GM19328 (cell line): Measurements from ENCODE around the gene BARX1.
"Not testable (repeated sequence)": the region's sequence is repeated elsewhere in the genome, so short reads cannot be mapped to it uniquely, and the experiment has no call there.

ENCODE experiments used
- ATAC-seq: cut with Tn5 transposase; IDR thresholded peaks from one replicate; pipeline ENCODE4 v1.9.1; 2021; ENCODE audit warnings: mild to moderate bottlenecking, moderate library complexity; ENCODE audit not compliant: unreplicated experiment

BARX1 gene

DNA sequence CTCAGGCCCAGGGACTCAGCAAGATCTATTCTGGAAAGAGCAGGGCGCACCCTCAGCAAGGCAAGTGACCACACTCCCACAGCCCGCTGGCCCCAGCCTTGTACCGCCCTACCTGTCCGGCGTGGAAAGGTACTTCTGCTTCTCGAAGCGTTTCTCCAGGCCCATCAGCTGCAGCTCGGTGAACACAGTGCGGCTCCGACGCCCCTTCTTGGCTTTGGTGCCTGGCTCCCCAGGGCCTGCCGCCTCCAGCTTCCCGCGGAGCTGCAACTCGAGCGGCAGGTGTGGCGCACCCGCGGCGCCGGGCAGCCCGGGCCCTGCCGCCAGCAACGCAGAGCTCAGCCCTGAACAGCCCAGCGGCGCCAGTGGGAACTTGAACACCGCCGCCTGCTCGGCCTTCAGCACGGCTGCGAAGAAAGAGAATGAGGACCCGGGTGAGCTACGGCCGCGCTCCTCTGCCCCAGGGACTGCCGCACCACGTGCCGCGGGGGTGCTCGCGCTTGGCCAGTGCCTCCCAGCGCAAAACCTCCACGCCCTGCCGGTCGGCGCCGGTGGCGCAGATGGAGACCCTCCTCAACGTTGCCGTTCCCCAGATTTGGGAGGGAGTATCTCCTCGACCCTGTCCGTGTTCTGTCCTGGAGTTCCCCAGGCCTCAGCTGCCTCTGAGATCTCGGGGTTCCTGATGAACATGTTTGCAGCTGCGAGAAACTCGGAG is 2.2 kb downstream of the BARX1 start:
- ATAC-seq: no peak

DNA sequence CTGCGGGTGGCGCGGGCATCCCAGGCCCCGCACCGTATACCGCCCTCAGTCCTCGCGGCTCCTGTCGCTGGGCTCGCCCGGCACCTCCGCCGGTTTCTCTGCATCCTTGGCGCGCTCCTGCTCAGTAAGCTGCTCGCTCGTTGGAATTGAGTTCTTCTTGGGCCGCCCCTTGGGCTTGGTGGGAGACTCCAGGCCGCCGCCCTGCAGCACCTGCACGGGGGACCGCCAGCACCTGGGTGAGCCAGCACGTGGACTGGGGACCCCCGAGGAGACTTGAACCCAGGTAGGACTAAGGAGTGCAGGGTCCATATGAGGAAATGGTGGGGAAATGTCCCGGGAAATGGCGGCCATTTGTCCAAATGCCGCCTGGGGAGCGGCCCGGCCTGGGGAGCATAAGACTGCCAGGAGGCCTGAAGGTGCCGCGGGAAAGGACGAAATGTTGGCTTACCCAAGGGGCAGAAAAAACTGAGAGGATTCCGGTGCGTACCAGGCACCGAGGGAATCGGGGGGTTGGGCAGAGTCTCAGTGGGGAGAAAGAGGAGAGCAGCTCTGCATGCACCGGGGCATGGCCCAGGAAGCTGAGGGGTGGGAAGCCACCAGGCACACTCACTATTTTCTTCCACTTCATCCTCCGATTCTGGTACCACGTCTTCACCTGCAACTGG is 2.9 kb downstream of the BARX1 start:
- ATAC-seq: no peak

DNA sequence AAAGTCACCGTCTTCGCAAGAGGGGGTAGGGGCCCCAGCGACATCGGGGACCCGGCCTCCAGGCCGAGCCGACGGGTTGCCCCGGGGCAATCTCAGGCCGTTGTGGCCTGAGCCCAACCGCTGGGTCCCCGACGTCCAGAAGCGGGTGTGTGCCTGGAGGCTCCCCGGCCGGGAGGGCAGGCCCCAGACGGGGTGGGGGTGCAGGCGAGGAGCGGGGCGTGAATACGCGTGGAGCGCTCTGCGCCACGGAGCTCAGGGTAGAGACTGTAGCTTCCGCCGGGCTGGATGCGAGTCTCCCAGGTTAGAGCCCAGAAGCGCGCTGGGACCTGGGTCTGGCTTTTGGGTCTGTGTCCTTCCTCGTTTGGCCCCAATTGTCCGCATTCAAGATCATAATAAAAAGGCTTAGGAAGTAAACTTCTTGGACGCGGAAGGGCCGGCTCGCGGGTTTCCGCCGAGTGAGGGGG is 3.5 kb downstream of the BARX1 start:
- ATAC-seq: no peak

DNA sequence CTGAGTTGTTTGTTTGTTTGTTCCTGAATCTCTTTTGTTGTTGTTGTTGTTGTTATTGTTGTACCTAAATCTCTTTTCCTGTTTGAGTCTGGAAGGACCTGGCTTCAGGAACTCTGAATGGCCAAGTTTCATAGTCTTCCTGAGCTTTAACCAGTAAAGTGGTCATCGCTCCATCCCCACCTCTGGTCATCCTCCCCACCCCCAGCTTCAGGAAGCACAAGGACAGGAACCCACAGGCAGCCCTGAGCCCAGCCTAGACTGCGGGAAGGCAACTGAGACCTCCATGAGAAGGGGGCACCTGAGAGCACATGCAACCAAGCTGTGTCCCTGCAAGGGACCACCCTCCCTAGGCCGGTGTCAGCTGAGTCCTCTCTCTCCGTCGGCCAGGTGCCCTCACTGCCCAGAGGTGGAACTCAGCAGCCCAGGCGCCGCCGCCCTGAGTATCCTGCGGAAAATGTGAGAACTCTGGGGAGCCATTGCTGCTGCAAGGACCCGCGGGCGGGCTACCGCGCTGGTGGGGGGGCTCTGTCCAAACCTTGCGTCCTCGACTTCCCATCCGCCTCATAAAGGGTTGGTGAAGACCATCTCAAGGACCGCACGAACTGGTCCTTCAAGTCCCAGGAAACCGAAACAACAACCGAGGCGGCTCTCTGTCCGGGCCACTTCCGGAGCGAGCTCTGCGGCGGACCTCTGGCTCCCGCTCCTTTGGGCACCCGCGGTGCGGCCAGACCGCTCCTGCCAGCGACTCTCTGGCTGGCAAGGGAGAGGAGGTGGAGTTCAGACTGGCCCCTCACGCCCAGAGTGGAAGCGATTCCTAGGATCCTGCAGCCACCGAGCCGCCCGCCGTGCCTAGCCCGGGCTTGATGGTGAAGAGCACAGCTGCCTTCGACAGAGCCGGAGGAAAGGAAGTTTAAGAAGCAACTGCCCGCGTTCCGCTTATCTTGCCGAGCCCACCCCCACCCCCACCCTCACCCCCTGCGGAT is 4.2 kb downstream of the BARX1 start:
- ATAC-seq: no peak

DNA sequence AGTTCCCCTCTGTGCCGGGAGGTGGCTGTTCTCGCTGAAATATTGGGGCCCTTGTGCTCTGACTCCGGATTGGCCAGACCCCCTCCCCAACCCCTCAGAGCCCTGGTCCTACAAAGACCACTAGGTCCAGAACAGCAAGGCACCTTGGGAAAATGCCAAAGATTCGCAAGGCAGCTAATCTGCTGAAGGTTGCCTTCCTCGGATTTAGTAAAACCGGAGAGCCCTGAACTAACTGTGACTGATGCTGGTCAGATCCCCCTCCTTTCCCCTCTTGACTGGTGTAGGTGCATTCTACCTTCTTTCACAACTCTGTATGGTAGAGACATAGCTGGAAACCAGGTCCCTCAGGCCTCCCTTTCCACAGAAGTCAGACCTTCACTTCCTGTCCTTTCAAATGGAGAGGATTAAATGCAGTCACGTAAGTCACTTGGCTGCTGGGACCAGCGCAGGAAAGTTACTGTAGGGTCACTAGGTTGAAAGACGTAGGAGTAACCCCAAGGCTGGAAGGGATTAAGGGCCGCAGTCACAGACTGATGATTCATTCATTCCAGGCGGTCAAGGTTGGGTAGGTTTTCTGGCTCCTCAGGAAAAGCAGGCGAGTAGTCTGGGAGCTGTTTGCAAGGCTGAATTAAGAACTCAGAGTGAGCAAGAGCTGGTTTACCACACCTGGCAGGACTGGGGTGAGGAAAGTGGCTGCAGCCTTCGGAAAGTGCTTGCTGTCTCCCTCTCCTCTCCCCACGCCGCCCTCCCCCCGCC is 5.3 kb downstream of the BARX1 start:
- ATAC-seq: no peak

DNA sequence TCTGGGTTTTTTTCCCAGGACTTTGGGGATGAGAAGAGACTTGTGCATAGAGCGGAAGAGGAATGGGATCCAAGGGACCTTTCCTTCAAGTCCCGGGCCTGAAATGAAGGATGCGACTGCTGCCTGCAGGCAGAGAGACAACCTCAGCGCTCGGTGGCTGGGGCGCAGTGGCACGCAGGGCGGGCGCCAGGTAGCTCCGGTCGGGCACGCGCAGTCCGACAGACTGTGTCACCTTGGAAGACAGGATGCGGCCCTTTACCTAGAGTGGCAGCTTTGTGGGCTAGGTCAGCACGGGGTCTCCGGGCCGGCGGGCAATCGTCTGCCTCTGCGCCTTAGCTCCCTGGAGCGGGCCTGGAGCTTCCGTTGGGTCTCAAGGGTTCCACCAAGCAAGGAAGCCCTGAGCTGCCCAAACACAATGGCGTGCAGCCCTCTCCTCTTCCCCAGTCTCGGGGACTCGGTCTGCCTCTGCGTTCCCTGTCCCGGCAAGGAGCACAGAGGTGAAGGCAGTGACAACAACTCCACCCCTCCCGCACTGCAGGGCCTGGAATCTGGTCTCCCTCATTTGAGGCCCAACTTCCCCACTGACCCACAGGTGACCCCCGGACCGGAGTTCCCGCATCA is 6.0 kb downstream of the BARX1 start:
- ATAC-seq: no peak

DNA sequence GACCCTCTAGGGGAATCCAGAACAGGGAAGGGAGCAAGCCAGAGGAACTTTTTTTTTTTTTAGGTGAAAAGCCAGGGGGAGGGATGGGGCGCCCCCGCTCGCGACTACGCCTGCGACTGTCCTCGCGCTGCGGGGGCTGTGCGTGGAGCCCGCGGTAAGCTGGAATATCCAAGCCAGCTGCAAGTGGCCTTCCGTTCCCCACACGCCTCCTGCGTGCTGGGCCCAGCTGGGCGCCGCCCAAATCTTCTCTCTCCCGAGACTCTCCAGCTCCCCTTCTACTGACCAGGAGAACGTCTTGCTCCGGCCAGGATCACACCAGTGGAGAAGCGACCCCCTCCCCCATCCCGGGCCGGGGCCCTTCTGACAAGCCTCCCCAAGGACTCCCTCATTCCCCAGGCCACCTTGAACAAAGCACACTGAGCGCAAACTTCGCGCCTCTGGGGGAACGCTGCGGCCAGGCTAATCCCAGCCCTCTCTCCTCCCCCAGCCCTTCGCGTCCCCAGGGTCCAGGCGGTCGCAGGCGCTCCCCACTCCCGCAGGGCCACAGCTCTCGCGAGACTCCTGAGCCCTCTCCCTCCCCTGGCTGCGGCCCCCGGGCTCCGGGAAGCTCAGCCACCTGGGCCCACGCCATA is 6.6 kb downstream of the BARX1 start:
- no peak for ATAC-seq

DNA sequence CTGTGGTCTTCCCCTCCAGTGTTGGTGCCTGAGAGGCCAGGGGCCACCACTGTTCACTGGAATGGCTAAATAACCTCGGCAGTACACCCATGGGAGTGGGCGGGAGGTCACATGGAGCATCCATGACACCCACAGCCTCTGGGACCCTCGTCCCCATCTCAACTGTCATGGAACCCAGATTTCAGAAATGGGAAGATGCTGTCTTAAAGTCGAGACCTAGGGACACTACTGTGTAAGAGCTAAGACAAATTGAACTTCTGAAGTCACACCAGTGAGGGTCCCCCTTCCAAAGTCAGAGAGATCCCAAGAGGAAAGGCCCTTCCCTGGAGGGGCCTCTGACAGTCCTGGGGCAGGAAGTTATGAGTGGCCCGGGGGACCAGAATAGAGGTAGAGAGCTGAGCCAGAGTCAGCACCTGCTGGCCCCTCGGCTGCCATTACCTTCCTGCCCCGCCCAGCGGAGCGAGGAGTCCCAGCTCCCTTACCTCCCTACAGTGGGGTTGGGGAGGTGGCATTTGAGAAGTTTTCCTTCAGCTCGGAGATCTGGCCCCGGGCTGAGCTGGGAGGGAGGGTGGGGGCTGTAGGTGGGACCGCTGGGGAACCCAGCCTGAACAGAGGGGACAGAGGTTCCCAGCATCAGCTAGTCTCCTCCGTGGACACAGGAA is 7.6 kb downstream of the BARX1 start:
- no peak for ATAC-seq

DNA sequence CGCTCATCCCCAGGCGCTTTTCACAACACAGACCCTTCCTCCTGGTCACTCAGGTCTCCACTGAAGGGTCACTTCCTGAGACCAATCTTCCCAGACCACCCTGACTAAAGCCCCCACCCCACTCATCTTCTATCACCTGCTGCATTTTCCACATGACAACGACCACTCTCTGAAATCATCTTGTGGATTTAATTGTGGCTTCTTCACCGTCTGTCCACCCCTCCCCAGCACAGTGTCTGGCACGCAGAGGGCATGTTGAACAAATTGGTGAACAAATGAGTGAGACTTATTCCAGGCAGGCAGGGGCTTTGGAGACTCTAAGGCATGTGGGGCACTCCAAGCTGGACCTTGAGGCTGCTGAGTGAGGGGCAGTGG is 8.8 kb downstream of the BARX1 start:
- ATAC-seq: no peak

DNA sequence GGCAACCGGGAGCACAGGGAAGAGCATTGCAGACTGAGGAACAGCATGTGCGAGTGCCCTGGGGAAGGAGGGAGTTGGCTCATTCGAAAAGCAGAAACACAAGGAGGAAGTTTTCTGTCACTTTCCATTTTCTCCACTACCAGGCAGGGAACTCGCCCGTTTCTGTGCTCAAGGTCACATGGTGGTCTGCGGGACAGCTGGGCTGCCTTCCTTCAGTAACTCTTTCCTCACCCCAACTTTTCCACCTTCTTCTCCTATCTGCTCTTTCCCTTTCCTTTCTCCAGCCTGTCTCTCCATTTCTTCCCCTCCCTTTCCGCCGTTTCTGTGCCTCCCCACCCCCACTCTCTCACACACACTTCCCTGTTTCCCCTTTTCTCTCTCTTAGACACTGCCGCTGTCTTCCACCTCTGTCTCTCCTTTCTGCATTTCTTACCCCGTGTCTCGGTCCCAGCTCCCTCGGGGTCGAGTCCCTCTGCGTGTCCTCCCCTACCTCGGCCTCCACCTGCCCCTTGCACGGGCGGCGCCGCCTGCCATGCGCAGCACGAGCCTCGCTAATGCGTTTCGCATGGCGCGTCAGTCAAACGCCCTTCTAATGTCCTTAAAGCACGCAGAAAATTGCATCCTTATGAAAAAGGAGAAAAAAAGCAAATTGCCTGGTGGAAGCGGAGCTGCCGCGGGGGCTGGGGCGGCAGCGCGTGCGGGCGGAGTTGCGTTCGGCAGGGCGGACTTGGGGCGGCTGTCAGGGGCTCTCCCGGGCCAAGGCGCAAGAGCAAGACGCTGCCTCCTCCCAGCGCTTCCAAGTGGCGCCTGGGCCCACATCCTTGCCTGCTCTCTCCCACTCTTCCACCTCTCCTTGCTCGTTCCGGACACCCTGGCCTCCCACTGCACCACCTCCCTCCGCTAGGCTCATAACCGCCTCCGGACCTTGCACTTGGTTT is 9.5 kb downstream of the BARX1 start:
- no peak for ATAC-seq

DNA sequence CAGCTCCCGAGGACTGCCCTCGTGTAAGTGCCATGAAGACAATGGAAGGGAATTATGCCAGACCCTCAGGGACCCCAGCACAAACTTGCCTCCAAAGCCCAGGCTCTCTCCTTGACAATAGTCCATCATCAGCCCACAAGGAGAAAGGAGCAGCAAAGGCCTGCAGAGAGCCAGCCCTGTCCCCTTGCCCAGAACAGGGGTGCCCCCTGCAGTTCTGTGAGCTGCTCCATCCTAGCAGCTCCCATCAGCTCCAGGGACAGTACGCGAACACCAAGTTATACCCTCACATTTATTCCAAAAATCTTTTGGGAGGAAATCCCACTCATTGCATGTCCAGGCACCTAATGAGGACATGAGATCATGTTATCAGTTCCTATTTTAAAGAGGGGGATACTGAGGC is 11.1 kb downstream of the BARX1 start:
- ATAC-seq: no peak

DNA sequence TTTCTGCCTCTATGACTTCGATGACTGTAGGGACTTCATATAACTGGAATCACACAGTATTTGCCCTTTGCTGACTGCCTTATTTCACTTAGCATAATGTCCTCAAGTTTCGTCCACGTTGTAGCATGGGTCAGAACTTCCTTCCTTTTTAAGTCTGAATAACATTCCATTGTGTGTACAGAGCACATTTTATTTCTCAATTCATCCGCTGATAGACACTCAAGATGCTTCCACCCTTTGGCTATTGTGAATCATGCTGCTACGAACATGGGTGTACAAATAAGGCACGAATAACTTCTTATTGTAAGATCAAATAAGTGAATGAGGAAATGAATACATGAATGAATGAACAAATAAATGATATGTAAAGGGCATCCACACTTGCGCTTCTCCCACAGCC is 13.0 kb downstream of the BARX1 start:
- ATAC-seq: no peak

DNA sequence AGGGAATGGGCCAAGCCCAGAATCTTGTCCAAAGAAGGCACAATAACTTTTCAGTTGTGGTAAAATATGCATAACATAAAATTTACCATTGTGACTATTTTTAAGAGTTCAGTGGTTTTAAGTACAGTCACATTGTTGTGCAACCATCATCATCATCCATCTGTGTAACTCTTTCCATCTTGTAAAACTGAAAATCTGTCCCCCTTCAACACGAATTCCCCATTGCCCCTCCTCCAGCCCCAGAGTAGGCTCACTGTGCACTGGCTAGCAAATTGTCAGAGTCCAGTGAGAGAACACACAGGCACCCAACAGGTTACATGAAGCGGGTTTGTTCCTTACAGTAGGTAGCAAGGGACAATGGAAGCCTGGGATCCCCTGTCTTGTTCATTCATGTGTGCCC is 13.7 kb downstream of the BARX1 start:
- ATAC-seq: no peak

DNA sequence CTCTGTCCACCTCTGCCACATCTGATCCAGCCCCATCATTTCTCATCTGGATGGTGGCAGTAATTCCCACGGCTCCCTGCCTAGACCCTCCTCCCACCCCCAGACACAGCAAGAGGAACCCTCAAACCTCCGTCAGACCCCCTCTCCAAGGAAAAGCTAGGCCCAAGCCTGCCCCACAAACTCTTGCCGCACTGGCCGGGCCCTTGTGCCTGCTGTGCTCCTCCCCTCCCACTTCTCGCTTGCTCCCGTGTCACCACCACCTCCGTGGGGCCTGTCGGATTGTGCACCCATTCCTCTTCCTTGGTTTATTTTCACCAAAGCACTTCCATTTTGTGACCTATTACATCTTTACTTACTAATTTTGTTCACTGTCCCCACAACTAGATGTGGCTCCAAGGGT is 14.2 kb downstream of the BARX1 start:
- no peak for ATAC-seq

DNA sequence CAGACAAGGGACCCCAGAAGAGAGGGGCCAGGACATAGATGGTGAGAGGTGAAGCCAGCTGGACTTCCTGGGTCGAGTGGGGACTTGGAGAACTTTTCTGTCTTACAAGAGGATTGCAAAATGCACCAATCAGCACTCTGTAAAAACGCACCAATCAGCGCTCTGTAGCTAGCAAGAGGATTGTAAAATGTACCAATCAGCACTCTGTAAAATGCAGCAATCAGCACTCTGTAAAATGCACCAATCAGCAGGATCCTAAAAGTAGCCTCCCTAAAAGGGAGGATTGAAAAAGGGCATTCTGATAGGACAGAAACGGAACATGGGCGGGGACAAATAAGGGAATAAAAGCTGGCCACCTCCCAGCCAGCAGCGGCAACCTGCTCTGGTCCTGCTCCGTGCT is 15.6 kb downstream of the BARX1 start:
- ATAC-seq: not testable (repeated sequence)

DNA sequence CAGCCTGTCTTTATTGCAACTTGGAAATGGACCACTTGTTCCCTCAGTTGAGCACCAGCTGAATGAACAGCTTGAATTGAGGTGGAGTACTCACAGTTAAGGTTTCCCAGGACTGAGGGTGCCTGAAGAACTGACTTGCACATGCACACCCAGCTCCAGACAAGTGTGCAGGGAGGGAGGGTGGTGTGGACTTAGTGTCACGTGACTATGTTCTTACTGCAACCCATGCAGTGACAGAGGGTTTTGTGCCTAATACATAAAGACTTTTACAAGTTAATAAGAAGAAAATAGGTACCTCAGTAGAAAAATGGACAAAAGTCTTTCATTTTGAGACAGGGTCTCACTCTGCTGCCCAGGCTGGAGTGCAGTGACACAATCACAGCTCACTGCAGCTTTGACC is 18.0 kb downstream of the BARX1 start:
- ATAC-seq: no peak

DNA sequence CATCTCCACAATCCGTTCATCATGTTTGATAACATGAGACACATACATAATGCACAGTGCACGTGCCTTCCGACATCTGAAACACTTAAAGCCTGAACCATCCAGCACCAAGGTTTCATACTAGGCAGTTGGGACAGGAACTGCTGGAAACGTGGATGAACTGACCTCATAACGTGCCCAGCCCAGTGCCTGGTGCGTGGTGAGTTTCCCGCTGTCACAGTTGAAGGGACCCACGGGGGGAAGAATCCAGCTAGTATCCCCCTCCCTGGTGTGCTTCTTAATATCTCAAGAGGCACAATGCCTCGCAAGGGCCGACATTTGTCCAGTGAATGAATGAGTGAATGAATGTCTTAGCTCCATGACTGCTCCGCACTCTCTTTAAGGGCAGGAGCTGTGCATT is 23.2 kb downstream of the BARX1 start:
- no peak for ATAC-seq

DNA sequence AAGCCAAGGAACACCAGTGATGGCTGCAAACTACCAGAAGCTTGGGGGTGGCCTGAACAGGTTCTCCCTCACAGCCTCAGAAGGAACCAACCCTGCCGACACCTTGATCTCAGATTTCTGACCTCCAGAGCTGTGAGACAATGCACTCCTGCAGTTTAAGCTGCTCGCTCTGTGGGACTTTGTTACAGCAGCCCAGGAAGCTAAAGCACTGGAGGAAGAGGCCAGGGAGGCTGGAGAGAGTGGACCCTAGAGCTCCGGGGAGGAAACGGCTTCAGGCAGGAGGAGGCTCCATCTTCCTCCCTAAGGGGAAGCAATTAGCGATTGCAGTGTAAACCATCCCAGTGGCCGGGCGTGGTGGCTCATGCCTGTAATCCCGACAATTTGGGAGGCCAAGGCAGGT is 25.1 kb downstream of the BARX1 start:
- no peak for ATAC-seq
